H1 (cell line): Measurements from ENCODE around the gene LTN1. TPM values are rescaled to one million over a fixed set of nuclear protein-coding genes. Genes with fewer than 3 reads are reported as not detected.

Source experiments
- CTCF ChIA-PET: fragments of 300-600 bp; sonication (Branson Sonifier 250); formaldehyde crosslinking; loops from one replicate; lab custom pipeline; 2021; ENCODE audit not compliant: partially characterized antibody; lab: Charles Lee
- POLR2A ChIA-PET: fragments of 300-600 bp; sonication (Branson Sonifier 250); formaldehyde crosslinking; loops from one replicate; lab custom pipeline; 2021; ENCODE audit warnings: inconsistent platforms; ENCODE audit not compliant: partially characterized antibody; lab: Charles Lee
- DNase-seq, 2 experiments: peaks; one replicate each; pipeline versions ENCODE4 v3.0.0 to v3.0.0-alpha.2; 2010 to 2022; ENCODE audit warnings: low spot score in 2 of 2, low read depth in 1 of 2, mixed read lengths in 1 of 2
- FAIRE-seq: peaks from 2 replicates; lab custom pipeline; 2011; peaks lifted over from hg19 to GRCh38; lab: Jason Lieb, UNC
- H2AFZ ChIP-seq: 2 replicates; pipeline ENCODE4 v1.8.1; 2012; ENCODE audit warnings: low read length, inconsistent platforms
- H2AK5ac ChIP-seq: 2 replicates; pipeline ENCODE4 v1.6.1; 2013; ENCODE audit warnings: low read depth, low read length
- H2BK120ac ChIP-seq: replicated peaks from 2 replicates; pipeline ENCODE3; 2013; ENCODE audit warnings: low read depth, low read length, inconsistent platforms
- H2BK12ac ChIP-seq: 2 replicates; pipeline ENCODE4 v1.6.1; 2013; ENCODE audit warnings: low read depth, low read length
- H2BK15ac ChIP-seq: 2 replicates; pipeline ENCODE4 v1.6.1; 2013; ENCODE audit warnings: low read length
- H2BK20ac ChIP-seq: 2 replicates; pipeline ENCODE4 v1.6.1; 2013; ENCODE audit warnings: low read length
- H2BK5ac ChIP-seq: 2 replicates; pipeline ENCODE4 v1.6.1; 2013; ENCODE audit warnings: low read depth, low read length
- H3K14ac ChIP-seq: 2 replicates; pipeline ENCODE4 v1.6.1; 2013; ENCODE audit warnings: inconsistent platforms; ENCODE audit not compliant: insufficient read length
- H3K18ac ChIP-seq: 2 replicates; pipeline ENCODE4 v1.6.1; 2013; ENCODE audit warnings: low read length; ENCODE audit errors: extremely low read depth
- H3K23ac ChIP-seq: 2 replicates; pipeline ENCODE4 v1.6.1; 2013; ENCODE audit warnings: inconsistent platforms; ENCODE audit not compliant: insufficient read length
- H3K23me2 ChIP-seq: 2 replicates; pipeline ENCODE4 v1.6.1; 2013; ENCODE audit warnings: low read depth, low read length
- H3K27ac ChIP-seq: 2 replicates; pipeline ENCODE4 v1.6.1; 2011; ENCODE audit warnings: low read depth, low read length, inconsistent platforms
- H3K27me3 ChIP-seq, 4 experiments: replicated peaks in 1 of 4; 1 replicate in 1 of 4; 2 replicates in 3 of 4; pipeline versions ENCODE4 v1.6.1 to v1.8.1; 2011 to 2013; ENCODE audit warnings: low read length in 3 of 4, mild to moderate bottlenecking in 3 of 4, inconsistent platforms in 2 of 4, mixed read lengths in 2 of 4, moderate library complexity in 1 of 4; ENCODE audit not compliant: control insufficient read depth in 3 of 4, insufficient read depth in 3 of 4; ENCODE audit errors: extremely low read depth in 1 of 4
- H3K36me3 ChIP-seq, 4 experiments: 2 replicates each; pipeline versions ENCODE4 v1.6.1 to v1.8.1; 2011 to 2013; ENCODE audit warnings: mild to moderate bottlenecking in 4 of 4, low read length in 3 of 4, moderate library complexity in 2 of 4, control low read depth in 1 of 4, inconsistent platforms in 1 of 4; ENCODE audit not compliant: insufficient read depth in 4 of 4, control insufficient read depth in 2 of 4
- H3K4ac ChIP-seq: replicated peaks from 2 replicates; pipeline ENCODE3; 2013; ENCODE audit warnings: low read length, low read depth, mixed read lengths, inconsistent platforms; ENCODE audit not compliant: insufficient read length
- H3K4me1 ChIP-seq, 4 experiments: replicated peaks in 1 of 4; 1 replicate in 1 of 4; 2 replicates in 3 of 4; pipeline versions ENCODE4 v1.6.1 to v1.8.1; 2011 to 2013; ENCODE audit warnings: low read length in 3 of 4, inconsistent platforms in 2 of 4, mixed read lengths in 1 of 4; ENCODE audit not compliant: insufficient read depth in 4 of 4, control insufficient read depth in 3 of 4
- H3K4me2 ChIP-seq, 2 experiments: 2 replicates each; pipeline versions ENCODE4 v1.6.1 to v1.8.1; 2011 to 2013; ENCODE audit warnings: low read depth in 2 of 2, low read length in 2 of 2, control low read depth in 1 of 2, inconsistent platforms in 1 of 2, mild to moderate bottlenecking in 1 of 2; ENCODE audit not compliant: insufficient read depth in 1 of 2
- H3K4me3 ChIP-seq, 4 experiments: fragments of 200-600, 300-600 bp in 1 of 4; sonication (generic), shearing (Covaris generic), sonication (Bioruptor Twin) in 1 of 4; 2 replicates each; pipeline versions ENCODE4 v1.5.1 to v1.8.1; 2011 to 2016; ENCODE audit warnings: low read length in 4 of 4, low read depth in 3 of 4, control low read depth in 2 of 4, inconsistent platforms in 2 of 4, mild to moderate bottlenecking in 2 of 4, mixed read lengths in 1 of 4, moderate library complexity in 1 of 4; ENCODE audit not compliant: insufficient read depth in 2 of 4; ENCODE audit errors: extremely low read depth in 1 of 4
- H3K56ac ChIP-seq: replicated peaks from 2 replicates; pipeline ENCODE3; 2013; ENCODE audit warnings: low read depth, mild to moderate bottlenecking, mixed read lengths, low read length, inconsistent platforms; ENCODE audit not compliant: insufficient read length
- H3K79me1 ChIP-seq: 2 replicates; pipeline ENCODE4 v1.6.1; 2013; ENCODE audit warnings: low read depth, low read length, control low read depth
- H3K79me2 ChIP-seq, 2 experiments: 2 replicates each; pipeline versions ENCODE4 v1.6.1 to v1.8.1; 2012 to 2013; ENCODE audit warnings: low read length in 2 of 2, mild to moderate bottlenecking in 2 of 2, inconsistent platforms in 1 of 2; ENCODE audit not compliant: insufficient read depth in 2 of 2, control insufficient read depth in 1 of 2
- H3K9ac ChIP-seq, 4 experiments: replicated peaks in 1 of 4; 1 replicate in 1 of 4; 2 replicates in 3 of 4; pipeline versions ENCODE4 v1.6.1 to v1.8.1; 2011 to 2013; ENCODE audit warnings: low read depth in 3 of 4, low read length in 3 of 4, control low read depth in 2 of 4, mild to moderate bottlenecking in 2 of 4, moderate library complexity in 2 of 4, inconsistent platforms in 1 of 4; ENCODE audit errors: extremely low read depth in 1 of 4
- H3K9me3 ChIP-seq, 2 experiments: 2 replicates each; pipeline versions ENCODE4 v1.6.1 to v1.8.1; 2012 to 2013; ENCODE audit warnings: mild to moderate bottlenecking in 2 of 2, moderate library complexity in 2 of 2, control low read depth in 1 of 2, inconsistent platforms in 1 of 2, low read depth in 1 of 2, low read length in 1 of 2, mixed read lengths in 1 of 2; ENCODE audit not compliant: insufficient read depth in 2 of 2
- H4K20me1 ChIP-seq, 2 experiments: replicated peaks in 1 of 2; 2 replicates each; pipeline versions ENCODE3 to v1.8.1; 2011 to 2013; ENCODE audit warnings: inconsistent platforms in 2 of 2, low read length in 2 of 2, mild to moderate bottlenecking in 1 of 2; ENCODE audit not compliant: insufficient read depth in 2 of 2, control insufficient read depth in 1 of 2
- H4K5ac ChIP-seq: 2 replicates; pipeline ENCODE4 v1.6.1; 2013; ENCODE audit warnings: low read length, low read depth, mixed read lengths, inconsistent platforms; ENCODE audit not compliant: insufficient read length
- H4K8ac ChIP-seq: 2 replicates; pipeline ENCODE4 v1.8.0; 2013; ENCODE audit warnings: mild to moderate bottlenecking, moderate library complexity, low read length, inconsistent platforms; ENCODE audit not compliant: insufficient read depth; ENCODE audit errors: extremely low read depth
- H4K91ac ChIP-seq: replicated peaks from 2 replicates; pipeline ENCODE3; 2013; ENCODE audit warnings: low read length, mixed read lengths, inconsistent platforms; ENCODE audit not compliant: insufficient read length
- CBX8 ChIP-seq: fragments of 300-800, 300-1000 bp; sonication (generic); IDR thresholded peaks from 2 replicates; pipeline ENCODE4 v1.7.1; 2016; ENCODE audit warnings: low read depth, low read length, borderline replicate concordance
- CHD1 ChIP-seq: IDR thresholded peaks from 2 replicates; pipeline ENCODE4 v1.6.1; 2012; ENCODE audit warnings: low read depth, low read length, improper control_type of control experiment
- EP300 ChIP-seq, 2 experiments: IDR thresholded peaks; 1 replicate in 1 of 2; 2 replicates in 1 of 2; pipeline ENCODE4 v1.6.1; 2011 to 2012; ENCODE audit warnings: low read depth in 2 of 2, low read length in 2 of 2, mild to moderate bottlenecking in 2 of 2, borderline replicate concordance in 1 of 2, inconsistent platforms in 1 of 2, moderate library complexity in 1 of 2
- EZH2 ChIP-seq: fragments of 200-600 bp; sonication (generic); IDR thresholded peaks from 2 replicates; pipeline ENCODE4 v1.7.1; 2012; ENCODE audit warnings: low read depth, mild to moderate bottlenecking, moderate library complexity, low read length, inconsistent platforms; ENCODE audit not compliant: severe bottlenecking
- FOSL1 ChIP-seq: IDR thresholded peaks from 2 replicates; pipeline ENCODE4 v1.6.1; 2011; ENCODE audit warnings: mild to moderate bottlenecking, low read depth, low read length, moderate library complexity; ENCODE audit not compliant: insufficient read depth
- KDM1A ChIP-seq: fragments of 200-600, 300-600 bp; sonication (generic); IDR thresholded peaks from 2 replicates; pipeline ENCODE4 v1.7.1; 2016; ENCODE audit warnings: mild to moderate bottlenecking, low read length, borderline replicate concordance
- MAFK ChIP-seq: IDR thresholded peaks from 2 replicates; pipeline ENCODE4 v1.6.1; 2012; ENCODE audit warnings: low read depth, mild to moderate bottlenecking, improper control_type of control experiment, low read length
- MAX ChIP-seq: IDR thresholded peaks from 2 replicates; pipeline ENCODE4 v1.6.1; 2012; ENCODE audit warnings: inconsistent platforms
- NRF1 ChIP-seq: IDR thresholded peaks from 2 replicates; pipeline ENCODE4 v1.6.1; 2011; ENCODE audit warnings: mild to moderate bottlenecking, low read depth, low read length, improper control_type of control experiment
- RBBP5 ChIP-seq: IDR thresholded peaks from 2 replicates; pipeline ENCODE4 v1.7.1; 2012; ENCODE audit warnings: low read depth, mild to moderate bottlenecking, inconsistent platforms, low read length, moderate library complexity, borderline replicate concordance
- SIRT6 ChIP-seq: IDR thresholded peaks from one replicate; pipeline ENCODE4 v1.7.1; 2012; ENCODE audit warnings: low read length, inconsistent platforms
- SUZ12 ChIP-seq: fragments of 200-600 bp; sonication (generic); IDR thresholded peaks from 2 replicates; pipeline ENCODE4 v1.6.1; 2012; ENCODE audit warnings: mild to moderate bottlenecking, inconsistent platforms, low read length, moderate library complexity, mixed read lengths
- USF2 ChIP-seq: IDR thresholded peaks from 2 replicates; pipeline ENCODE4 v1.6.1; 2011; ENCODE audit warnings: low read length, improper control_type of control experiment
- WGBS, 2 experiments: shearing (Covaris generic) in 1 of 2; methylation state at CpG; one replicate each; pipeline versions ENCODE4 v1.1.6 to v1.1.7; 2013 to 2015; ENCODE audit warnings: low lambda C conversion rate in 2 of 2, mixed read lengths in 2 of 2, inconsistent platforms in 1 of 2, low coverage in 1 of 2, missing lambda C conversion rate in 1 of 2; ENCODE audit not compliant: insufficient replicate concordance in 2 of 2, insufficient coverage in 1 of 2, insufficient read length in 1 of 2; ENCODE audit errors: extremely low coverage in 1 of 2, missing lambda C conversion rate in 1 of 2; 5-methylcytosine and 5-hydroxymethylcytosine counted together
- polyA plus RNA-seq, 7 experiments: library from polyadenylated mRNA; depleted of rRNA in 3 of 7; stranded (reverse) in 5 of 7; unstranded in 2 of 7; fragments of >200 nt in 5 of 7; fragments of 200-250 nt in 2 of 7; gene quantifications; 1 replicate in 5 of 7; 2 replicates in 1 of 7; 4 replicates in 1 of 7; pipeline versions ENCODE4 v1.2.1 to v1.2.3, GENCODE V29; 2011 to 2013; ENCODE audit warnings: missing spikeins in 2 of 7, mixed read lengths in 2 of 7
- total RNA-seq: library from RNA; stranded (reverse); fragmentation: NEBNext Ultra II Directional; extraction: Animal tissue kit (Norgen Biotek cat#: 25700); gene quantifications from 2 replicates; pipeline ENCODE4 v1.2.1, GENCODE V29; 2021

Gene LTN1
- total and polyA plus RNA-seq, 2 of the 8 experiments (the other 6 are each of a cell fraction or from before 2014, with no cell fraction given) = 3.2 to 23.5 TPM

GRCh38 chr21:28893687-28894086 lies 99.0 kb downstream of the LTN1 start:
- Histone ChIP-seq H4K91ac (no peak overlapping the region), H3K27ac (no peak overlapping the region), H2AFZ (no peak overlapping the region), H3K27me3 (no peaks in the 10 kb centered on the region; a peak in 1 of 7 replicates), H3K9me3 (no peaks in the 10 kb centered on the region), H3K4ac (no peak overlapping the region), H2BK15ac (no peak overlapping the region), H3K79me2 (no peaks in the 10 kb centered on the region), H3K9ac (no peak overlapping the region), H3K79me1 (no peaks in the 10 kb centered on the region), H4K5ac (no peak overlapping the region), H3K4me3 (no peak overlapping the region), H4K8ac (no peak overlapping the region), H3K36me3 (no peaks in the 10 kb centered on the region), H3K18ac (no peak overlapping the region), H3K14ac (no peak overlapping the region), H4K20me1 (no peaks in the 10 kb centered on the region), H2AK5ac (no peak overlapping the region), H3K4me2 (no peak overlapping the region), H3K56ac (no peak overlapping the region), H3K4me1 (no peaks in the 10 kb centered on the region), H2BK5ac (no peak overlapping the region), H2BK12ac (no peak overlapping the region), H2BK120ac (no peak overlapping the region), H2BK20ac (no peak overlapping the region), H3K23ac (no peak overlapping the region), H3K23me2 (no peaks in the 10 kb centered on the region)
- DNase-seq = no peak
- ChIA-PET CTCF (interaction anchor here (0.6 to 1.5 kb wide), 4 partner anchors 9 to 120 kb away, joined by 3 to 7 read pairs (median 4); a partner anchor contains a TSS), POLR2A (no interaction called here)
- WGBS, 2 experiments = 80% methylated on average over 3 of the region's 3 CpGs; no CpG with 5 or more reads in 1 of the 2 experiments
- FAIRE-seq = peak; percentile 42
- TF ChIP-seq CBX8 (no peak), KDM1A (no peak), MAFK (no peak), FOSL1 (no peak), NRF1 (no peak), SUZ12 (no peak), SIRT6 (no peak), USF2 (no peak), EP300 (IDR thresholded peaks at IDR 0.05; ENCODE audit: borderline replicate concordance in 1 of 2, low read depth in 2 of 2, low read length in 2 of 2) (no peak), CHD1 (no peak), RBBP5 (no peak), EZH2 (no peak), MAX (no peak)
